ENCODE data around the gene RNF152. TPM values are rescaled to one million over a fixed set of nuclear protein-coding genes. Genes with fewer than 3 reads are reported as not detected.

RNF152 gene
- total RNA-seq, 1 experiment from 2014 or later: 2.0 TPM

DNA sequence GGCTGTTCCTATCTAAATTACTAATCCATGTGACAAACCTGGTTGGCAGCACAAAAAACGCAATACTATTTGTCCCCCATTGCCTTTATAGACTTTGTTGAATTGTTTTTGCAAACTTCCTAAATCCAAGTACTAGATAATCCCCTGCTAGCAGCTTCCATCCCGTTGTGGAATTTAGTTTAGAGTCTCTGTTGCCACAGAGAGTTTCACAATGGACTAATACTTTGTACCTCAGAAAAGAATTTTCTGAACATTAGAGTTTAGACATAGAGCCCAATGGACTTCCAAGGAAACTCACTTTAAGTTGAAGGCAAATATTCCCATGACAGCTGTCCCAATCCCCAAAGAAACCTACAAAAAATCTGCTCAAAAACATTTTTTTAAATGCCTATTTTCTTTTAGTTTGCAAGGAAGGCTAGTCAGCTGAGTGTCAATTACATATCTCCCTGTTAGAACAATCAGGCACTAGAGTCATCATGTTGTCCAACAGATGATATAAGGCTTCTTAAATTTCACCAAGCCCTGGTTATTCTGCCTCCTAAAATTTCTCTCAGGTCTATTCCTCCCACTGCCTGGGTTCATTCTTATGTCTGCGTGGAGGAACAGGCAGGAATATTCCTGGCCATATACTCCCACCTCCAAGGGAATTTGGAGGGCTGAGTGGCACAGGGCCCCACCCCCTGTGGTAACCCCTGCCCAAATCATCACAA, 27.2 kb downstream of the RNF152 start:
- Histone ChIP-seq H3K4me2 (ENCODE audit: low read length) (no peak overlapping the region), H3K9me2 (replicated peaks; ENCODE audit: low read length) (no peaks in the 10 kb centered on the region), H3K79me2 (ENCODE audit: low read length) (no peaks in the 10 kb centered on the region), H3K27me3 (ENCODE audit: low read length) (no peaks in the 10 kb centered on the region; the same call in 1 of the 2 replicates), H3K4me3 (ENCODE audit: low read length) (no peak overlapping the region), H4K20me1 (ENCODE audit: low read length) (no peaks in the 10 kb centered on the region), H3F3A (ENCODE audit: low read length, unreplicated experiment) (no peaks in the 10 kb centered on the region), H3K36me3 (ENCODE audit: low read depth, low read length) (no peaks in the 10 kb centered on the region), H3K9me3 (ENCODE audit: low read length) (no peaks in the 10 kb centered on the region), H3K9ac (ENCODE audit: low read length) (no peak overlapping the region), H3K4me1 (ENCODE audit: insufficient read depth, low read length) (no peaks in the 10 kb centered on the region), H3K27ac (ENCODE audit: low read length) (no peak overlapping the region), H2AFZ (ENCODE audit: low read length) (no peak overlapping the region)
- ChIA-PET CTCF (no interaction called here), POLR2A (ENCODE audit: unreplicated experiment) (no interaction called here)
- ATAC-seq (no peak), DNase-seq (no peak)
- no peak for TF ChIP-seq EZH2phosphoT487 (IDR thresholded peaks at IDR 0.05; ENCODE audit: borderline replicate concordance, low read length)
- TF ChIP-seq EZH2 (IDR thresholded peaks at IDR 0.05; ENCODE audit: low read length, unreplicated experiment): no peak
- TF ChIP-seq, protein P1, sequence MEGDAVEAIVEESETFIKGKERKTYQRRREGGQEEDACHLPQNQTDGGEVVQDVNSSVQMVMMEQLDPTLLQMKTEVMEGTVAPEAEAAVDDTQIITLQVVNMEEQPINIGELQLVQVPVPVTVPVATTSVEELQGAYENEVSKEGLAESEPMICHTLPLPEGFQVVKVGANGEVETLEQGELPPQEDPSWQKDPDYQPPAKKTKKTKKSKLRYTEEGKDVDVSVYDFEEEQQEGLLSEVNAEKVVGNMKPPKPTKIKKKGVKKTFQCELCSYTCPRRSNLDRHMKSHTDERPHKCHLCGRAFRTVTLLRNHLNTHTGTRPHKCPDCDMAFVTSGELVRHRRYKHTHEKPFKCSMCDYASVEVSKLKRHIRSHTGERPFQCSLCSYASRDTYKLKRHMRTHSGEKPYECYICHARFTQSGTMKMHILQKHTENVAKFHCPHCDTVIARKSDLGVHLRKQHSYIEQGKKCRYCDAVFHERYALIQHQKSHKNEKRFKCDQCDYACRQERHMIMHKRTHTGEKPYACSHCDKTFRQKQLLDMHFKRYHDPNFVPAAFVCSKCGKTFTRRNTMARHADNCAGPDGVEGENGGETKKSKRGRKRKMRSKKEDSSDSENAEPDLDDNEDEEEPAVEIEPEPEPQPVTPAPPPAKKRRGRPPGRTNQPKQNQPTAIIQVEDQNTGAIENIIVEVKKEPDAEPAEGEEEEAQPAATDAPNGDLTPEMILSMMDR (conservative IDR thresholded peaks at IDR 0.05; ENCODE audit: low read depth, low read length): no peak
- no TSS peak for BruUV-seq (replicated peaks)
- intact Hi-C loops (cut with micrococcal nuclease): no loop called here

GRCh38 chr18:61861372-61861771, 31.4 kb downstream of the RNF152 start:
- Histone ChIP-seq H3K79me2 (ENCODE audit: low read length) (no peaks in the 10 kb centered on the region), H3K9me3 (ENCODE audit: low read length) (no peaks in the 10 kb centered on the region), H3K4me3 (ENCODE audit: low read length) (no peak overlapping the region), H3K27me3 (ENCODE audit: low read length) (no peaks in the 10 kb centered on the region), H3K9me2 (replicated peaks; ENCODE audit: low read length) (no peaks in the 10 kb centered on the region), H4K20me1 (ENCODE audit: low read length) (no peaks in the 10 kb centered on the region), H3F3A (ENCODE audit: low read length, unreplicated experiment) (no peaks in the 10 kb centered on the region), H3K4me2 (ENCODE audit: low read length) (no peak overlapping the region), H3K27ac (ENCODE audit: low read length) (no peak overlapping the region), H2AFZ (ENCODE audit: low read length) (no peak overlapping the region), H3K36me3 (ENCODE audit: low read depth, low read length) (no peaks in the 10 kb centered on the region), H3K4me1 (ENCODE audit: insufficient read depth, low read length) (no peaks in the 10 kb centered on the region), H3K9ac (ENCODE audit: low read length) (no peak overlapping the region)
- TF ChIP-seq, protein P1 (conservative IDR thresholded peaks at IDR 0.05; ENCODE audit: low read depth, low read length): no peak
- TF ChIP-seq EZH2phosphoT487 (IDR thresholded peaks at IDR 0.05; ENCODE audit: borderline replicate concordance, low read length): no peak
- no peak for TF ChIP-seq EZH2 (IDR thresholded peaks at IDR 0.05; ENCODE audit: low read length, unreplicated experiment)
- no peak for ATAC-seq
- POLR2A ChIA-PET (ENCODE audit: unreplicated experiment): no interaction called here
- DNase-seq: no peak
- CTCF ChIA-PET: no interaction called here
- no TSS peak for BruUV-seq (replicated peaks)
- intact Hi-C loops (cut with micrococcal nuclease): no loop called here

DNA sequence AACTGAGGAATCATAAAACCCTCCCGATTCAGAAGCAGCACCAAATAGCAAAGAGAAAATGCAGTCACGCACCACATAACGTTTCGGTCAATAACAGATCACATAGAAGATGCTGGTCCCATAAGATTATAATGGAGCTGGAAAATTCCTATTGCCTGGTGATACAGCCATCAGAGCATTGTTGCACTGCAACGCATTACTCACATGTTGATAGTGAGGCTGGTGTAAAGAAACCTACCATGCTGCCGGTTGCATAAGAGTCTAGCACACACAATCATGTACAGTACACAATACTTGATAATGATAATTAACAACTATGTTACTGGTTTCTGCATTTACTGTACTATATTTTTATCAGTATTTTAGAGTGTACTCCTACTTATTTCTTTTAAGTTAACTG, 32.5 kb downstream of the RNF152 start:
- no peak overlapping the region for H3K4me2 ChIP-seq (ENCODE audit: low read length)
- no peaks in the 10 kb centered on the region for H3K79me2 ChIP-seq (ENCODE audit: low read length)
- ATAC-seq: no peak
- H3K36me3 ChIP-seq (ENCODE audit: low read depth, low read length): no peaks in the 10 kb centered on the region
- no peaks in the 10 kb centered on the region for H3K27me3 ChIP-seq (ENCODE audit: low read length)
- no peak overlapping the region for H3K9ac ChIP-seq (ENCODE audit: low read length)
- H3K9me3 ChIP-seq (ENCODE audit: low read length): no peaks in the 10 kb centered on the region
- no peak overlapping the region for H3K4me3 ChIP-seq (ENCODE audit: low read length)
- H3K4me1 ChIP-seq (ENCODE audit: insufficient read depth, low read length): no peaks in the 10 kb centered on the region
- intact Hi-C loops (cut with micrococcal nuclease): no loop called here
- no peak for TF ChIP-seq EZH2 (IDR thresholded peaks at IDR 0.05; ENCODE audit: low read length, unreplicated experiment)
- TF ChIP-seq EZH2phosphoT487 (IDR thresholded peaks at IDR 0.05; ENCODE audit: borderline replicate concordance, low read length): no peak
- TF ChIP-seq, protein P1 (conservative IDR thresholded peaks at IDR 0.05; ENCODE audit: low read depth, low read length): no peak
- H3F3A ChIP-seq (ENCODE audit: low read length, unreplicated experiment): no peaks in the 10 kb centered on the region
- no TSS peak for BruUV-seq (replicated peaks)
- DNase-seq: no peak
- H2AFZ ChIP-seq (ENCODE audit: low read length): no peak overlapping the region
- CTCF ChIA-PET: no interaction called here
- H4K20me1 ChIP-seq (ENCODE audit: low read length): no peaks in the 10 kb centered on the region
- no peak overlapping the region for H3K27ac ChIP-seq (ENCODE audit: low read length)
- H3K9me2 ChIP-seq (replicated peaks; ENCODE audit: low read length): no peaks in the 10 kb centered on the region
- POLR2A ChIA-PET (ENCODE audit: unreplicated experiment): no interaction called here

Data from PC-3 (cell line).